H1 (cell line): ENCODE results near the gene CHCHD6. TPM values are rescaled to one million over a fixed set of nuclear protein-coding genes. Genes with fewer than 3 reads are reported as not detected.

ENCODE experiments used
- CTCF ChIA-PET: fragments of 300-600 bp; sonication (Branson Sonifier 250); formaldehyde crosslinking; loops from one replicate; lab custom pipeline; 2021; ENCODE audit not compliant: partially characterized antibody; lab: Charles Lee
- POLR2A ChIA-PET: fragments of 300-600 bp; sonication (Branson Sonifier 250); formaldehyde crosslinking; loops from one replicate; lab custom pipeline; 2021; ENCODE audit warnings: inconsistent platforms; ENCODE audit not compliant: partially characterized antibody; lab: Charles Lee
- DNase-seq, 2 experiments: peaks; one replicate each; pipeline versions ENCODE4 v3.0.0 to v3.0.0-alpha.2; 2010 to 2022; ENCODE audit warnings: low spot score in 2 of 2, low read depth in 1 of 2, mixed read lengths in 1 of 2
- FAIRE-seq: peaks from 2 replicates; lab custom pipeline; 2011; peaks lifted over from hg19 to GRCh38; lab: Jason Lieb, UNC
- H2AFZ ChIP-seq: 2 replicates; pipeline ENCODE4 v1.8.1; 2012; ENCODE audit warnings: low read length, inconsistent platforms
- H2AK5ac ChIP-seq: 2 replicates; pipeline ENCODE4 v1.6.1; 2013; ENCODE audit warnings: low read depth, low read length
- H2BK120ac ChIP-seq: replicated peaks from 2 replicates; pipeline ENCODE3; 2013; ENCODE audit warnings: low read depth, low read length, inconsistent platforms
- H2BK12ac ChIP-seq: 2 replicates; pipeline ENCODE4 v1.6.1; 2013; ENCODE audit warnings: low read depth, low read length
- H2BK15ac ChIP-seq: 2 replicates; pipeline ENCODE4 v1.6.1; 2013; ENCODE audit warnings: low read length
- H2BK20ac ChIP-seq: 2 replicates; pipeline ENCODE4 v1.6.1; 2013; ENCODE audit warnings: low read length
- H2BK5ac ChIP-seq: 2 replicates; pipeline ENCODE4 v1.6.1; 2013; ENCODE audit warnings: low read depth, low read length
- H3K14ac ChIP-seq: 2 replicates; pipeline ENCODE4 v1.6.1; 2013; ENCODE audit warnings: inconsistent platforms; ENCODE audit not compliant: insufficient read length
- H3K18ac ChIP-seq: 2 replicates; pipeline ENCODE4 v1.6.1; 2013; ENCODE audit warnings: low read length; ENCODE audit errors: extremely low read depth
- H3K23ac ChIP-seq: 2 replicates; pipeline ENCODE4 v1.6.1; 2013; ENCODE audit warnings: inconsistent platforms; ENCODE audit not compliant: insufficient read length
- H3K23me2 ChIP-seq: 2 replicates; pipeline ENCODE4 v1.6.1; 2013; ENCODE audit warnings: low read depth, low read length
- H3K27ac ChIP-seq: 2 replicates; pipeline ENCODE4 v1.6.1; 2011; ENCODE audit warnings: low read depth, low read length, inconsistent platforms
- H3K27me3 ChIP-seq, 4 experiments: replicated peaks in 1 of 4; 1 replicate in 1 of 4; 2 replicates in 3 of 4; pipeline versions ENCODE4 v1.6.1 to v1.8.1; 2011 to 2013; ENCODE audit warnings: low read length in 3 of 4, mild to moderate bottlenecking in 3 of 4, inconsistent platforms in 2 of 4, mixed read lengths in 2 of 4, moderate library complexity in 1 of 4; ENCODE audit not compliant: control insufficient read depth in 3 of 4, insufficient read depth in 3 of 4; ENCODE audit errors: extremely low read depth in 1 of 4
- H3K36me3 ChIP-seq, 4 experiments: 2 replicates each; pipeline versions ENCODE4 v1.6.1 to v1.8.1; 2011 to 2013; ENCODE audit warnings: mild to moderate bottlenecking in 4 of 4, low read length in 3 of 4, moderate library complexity in 2 of 4, control low read depth in 1 of 4, inconsistent platforms in 1 of 4; ENCODE audit not compliant: insufficient read depth in 4 of 4, control insufficient read depth in 2 of 4
- H3K4ac ChIP-seq: replicated peaks from 2 replicates; pipeline ENCODE3; 2013; ENCODE audit warnings: low read length, low read depth, mixed read lengths, inconsistent platforms; ENCODE audit not compliant: insufficient read length
- H3K4me1 ChIP-seq, 4 experiments: replicated peaks in 1 of 4; 1 replicate in 1 of 4; 2 replicates in 3 of 4; pipeline versions ENCODE4 v1.6.1 to v1.8.1; 2011 to 2013; ENCODE audit warnings: low read length in 3 of 4, inconsistent platforms in 2 of 4, mixed read lengths in 1 of 4; ENCODE audit not compliant: insufficient read depth in 4 of 4, control insufficient read depth in 3 of 4
- H3K4me2 ChIP-seq, 2 experiments: 2 replicates each; pipeline versions ENCODE4 v1.6.1 to v1.8.1; 2011 to 2013; ENCODE audit warnings: low read depth in 2 of 2, low read length in 2 of 2, control low read depth in 1 of 2, inconsistent platforms in 1 of 2, mild to moderate bottlenecking in 1 of 2; ENCODE audit not compliant: insufficient read depth in 1 of 2
- H3K4me3 ChIP-seq, 4 experiments: fragments of 200-600, 300-600 bp in 1 of 4; sonication (generic), shearing (Covaris generic), sonication (Bioruptor Twin) in 1 of 4; 2 replicates each; pipeline versions ENCODE4 v1.5.1 to v1.8.1; 2011 to 2016; ENCODE audit warnings: low read length in 4 of 4, low read depth in 3 of 4, control low read depth in 2 of 4, inconsistent platforms in 2 of 4, mild to moderate bottlenecking in 2 of 4, mixed read lengths in 1 of 4, moderate library complexity in 1 of 4; ENCODE audit not compliant: insufficient read depth in 2 of 4; ENCODE audit errors: extremely low read depth in 1 of 4
- H3K56ac ChIP-seq: replicated peaks from 2 replicates; pipeline ENCODE3; 2013; ENCODE audit warnings: low read depth, mild to moderate bottlenecking, mixed read lengths, low read length, inconsistent platforms; ENCODE audit not compliant: insufficient read length
- H3K79me1 ChIP-seq: 2 replicates; pipeline ENCODE4 v1.6.1; 2013; ENCODE audit warnings: low read depth, low read length, control low read depth
- H3K79me2 ChIP-seq, 2 experiments: 2 replicates each; pipeline versions ENCODE4 v1.6.1 to v1.8.1; 2012 to 2013; ENCODE audit warnings: low read length in 2 of 2, mild to moderate bottlenecking in 2 of 2, inconsistent platforms in 1 of 2; ENCODE audit not compliant: insufficient read depth in 2 of 2, control insufficient read depth in 1 of 2
- H3K9ac ChIP-seq, 4 experiments: replicated peaks in 1 of 4; 1 replicate in 1 of 4; 2 replicates in 3 of 4; pipeline versions ENCODE4 v1.6.1 to v1.8.1; 2011 to 2013; ENCODE audit warnings: low read depth in 3 of 4, low read length in 3 of 4, control low read depth in 2 of 4, mild to moderate bottlenecking in 2 of 4, moderate library complexity in 2 of 4, inconsistent platforms in 1 of 4; ENCODE audit errors: extremely low read depth in 1 of 4
- H3K9me3 ChIP-seq, 2 experiments: 2 replicates each; pipeline versions ENCODE4 v1.6.1 to v1.8.1; 2012 to 2013; ENCODE audit warnings: mild to moderate bottlenecking in 2 of 2, moderate library complexity in 2 of 2, control low read depth in 1 of 2, inconsistent platforms in 1 of 2, low read depth in 1 of 2, low read length in 1 of 2, mixed read lengths in 1 of 2; ENCODE audit not compliant: insufficient read depth in 2 of 2
- H4K20me1 ChIP-seq, 2 experiments: replicated peaks in 1 of 2; 2 replicates each; pipeline versions ENCODE3 to v1.8.1; 2011 to 2013; ENCODE audit warnings: inconsistent platforms in 2 of 2, low read length in 2 of 2, mild to moderate bottlenecking in 1 of 2; ENCODE audit not compliant: insufficient read depth in 2 of 2, control insufficient read depth in 1 of 2
- H4K5ac ChIP-seq: 2 replicates; pipeline ENCODE4 v1.6.1; 2013; ENCODE audit warnings: low read length, low read depth, mixed read lengths, inconsistent platforms; ENCODE audit not compliant: insufficient read length
- H4K8ac ChIP-seq: 2 replicates; pipeline ENCODE4 v1.8.0; 2013; ENCODE audit warnings: mild to moderate bottlenecking, moderate library complexity, low read length, inconsistent platforms; ENCODE audit not compliant: insufficient read depth; ENCODE audit errors: extremely low read depth
- H4K91ac ChIP-seq: replicated peaks from 2 replicates; pipeline ENCODE3; 2013; ENCODE audit warnings: low read length, mixed read lengths, inconsistent platforms; ENCODE audit not compliant: insufficient read length
- ATF3 ChIP-seq: IDR thresholded peaks from 2 replicates; pipeline ENCODE4 v1.6.1; 2011; ENCODE audit warnings: low read depth, mild to moderate bottlenecking, low read length; ENCODE audit not compliant: insufficient read depth
- BACH1 ChIP-seq: IDR thresholded peaks from 2 replicates; pipeline ENCODE4 v1.6.1; 2012; ENCODE audit warnings: low read length, improper control_type of control experiment
- CHD2 ChIP-seq: IDR thresholded peaks from 2 replicates; pipeline ENCODE4 v1.6.1; 2012; ENCODE audit warnings: low read length, improper control_type of control experiment
- JUN ChIP-seq: IDR thresholded peaks from 2 replicates; pipeline ENCODE4 v1.6.1; 2011; ENCODE audit warnings: low read depth, mild to moderate bottlenecking, improper control_type of control experiment, low read length
- JUND ChIP-seq: IDR thresholded peaks from 2 replicates; pipeline ENCODE4 v1.6.1; 2011; ENCODE audit warnings: mild to moderate bottlenecking, improper control_type of control experiment, low read length
- MAFK ChIP-seq: IDR thresholded peaks from 2 replicates; pipeline ENCODE4 v1.6.1; 2012; ENCODE audit warnings: low read depth, mild to moderate bottlenecking, improper control_type of control experiment, low read length
- POU5F1 ChIP-seq: IDR thresholded peaks from 2 replicates; pipeline ENCODE4 v1.6.1; 2011; ENCODE audit warnings: low read depth, mild to moderate bottlenecking, low read length, moderate library complexity
- RNF2 ChIP-seq: fragments of 200-900, 300-1000 bp; sonication (generic); IDR thresholded peaks from 2 replicates; pipeline ENCODE4 v1.7.1; 2016; ENCODE audit warnings: borderline replicate concordance, low read depth, mild to moderate bottlenecking, antibody characterized with exemption, low read length; ENCODE audit not compliant: poor library complexity, severe bottlenecking; ENCODE audit errors: missing control alignments
- SIRT6 ChIP-seq: IDR thresholded peaks from one replicate; pipeline ENCODE4 v1.7.1; 2012; ENCODE audit warnings: low read length, inconsistent platforms
- SIX5 ChIP-seq: IDR thresholded peaks from 2 replicates; pipeline ENCODE4 v1.6.1; 2011; ENCODE audit warnings: mild to moderate bottlenecking, low read depth, low read length
- SRF ChIP-seq: IDR thresholded peaks from 2 replicates; pipeline ENCODE4 v1.6.1; 2011; ENCODE audit warnings: mild to moderate bottlenecking, low read depth, low read length, moderate library complexity
- YY1 ChIP-seq: IDR thresholded peaks from 2 replicates; pipeline ENCODE4 v1.6.1; 2011; ENCODE audit warnings: low read depth, mild to moderate bottlenecking, low read length
- WGBS, 2 experiments: shearing (Covaris generic) in 1 of 2; methylation state at CpG; one replicate each; pipeline versions ENCODE4 v1.1.6 to v1.1.7; 2013 to 2015; ENCODE audit warnings: low lambda C conversion rate in 2 of 2, mixed read lengths in 2 of 2, inconsistent platforms in 1 of 2, low coverage in 1 of 2, missing lambda C conversion rate in 1 of 2; ENCODE audit not compliant: insufficient replicate concordance in 2 of 2, insufficient coverage in 1 of 2, insufficient read length in 1 of 2; ENCODE audit errors: extremely low coverage in 1 of 2, missing lambda C conversion rate in 1 of 2; 5-methylcytosine and 5-hydroxymethylcytosine counted together
- polyA plus RNA-seq, 7 experiments: library from polyadenylated mRNA; depleted of rRNA in 3 of 7; stranded (reverse) in 5 of 7; unstranded in 2 of 7; fragments of >200 nt in 5 of 7; fragments of 200-250 nt in 2 of 7; gene quantifications; 1 replicate in 5 of 7; 2 replicates in 1 of 7; 4 replicates in 1 of 7; pipeline versions ENCODE4 v1.2.1 to v1.2.3, GENCODE V29; 2011 to 2013; ENCODE audit warnings: missing spikeins in 2 of 7, mixed read lengths in 2 of 7
- total RNA-seq: library from RNA; stranded (reverse); fragmentation: NEBNext Ultra II Directional; extraction: Animal tissue kit (Norgen Biotek cat#: 25700); gene quantifications from 2 replicates; pipeline ENCODE4 v1.2.1, GENCODE V29; 2021

The CHCHD6 gene
- total and polyA plus RNA-seq, 2 of the 8 experiments (the other 6 are each of a cell fraction or from before 2014, with no cell fraction given): 32.4 to 37.6 TPM

GRCh38 chr3:126939733-126940132, 235.7 kb downstream of the CHCHD6 start:
- CTCF ChIA-PET: interaction anchor here (0.6 to 4.6 kb wide), 4 partner anchors 7 to 17 kb away, joined by 3 to 24 read pairs (median 4); no protein-coding TSS in a partner anchor
- Histone ChIP-seq H3K79me1 (peaks cover 4% of the 10 kb centered on the region; the same call in 1 of the 2 replicates), H3K9me3 (no peaks in the 10 kb centered on the region), H3K27ac (no peak overlapping the region), H4K5ac (no peak overlapping the region), H2BK15ac (no peak overlapping the region), H2AFZ (no peak overlapping the region), H3K36me3 (no peaks in the 10 kb centered on the region), H3K4me1 (no peaks in the 10 kb centered on the region), H2BK120ac (no peak overlapping the region), H2BK5ac (no peak overlapping the region), H3K23me2 (no peaks in the 10 kb centered on the region), H4K8ac (no peak overlapping the region), H3K4me3 (no peak overlapping the region), H2AK5ac (no peak overlapping the region), H4K91ac (no peak overlapping the region), H4K20me1 (peaks cover 0 to 2% of the 10 kb centered on the region in 2 experiments), H2BK20ac (no peak overlapping the region), H2BK12ac (no peak overlapping the region), H3K56ac (no peak overlapping the region), H3K23ac (no peak overlapping the region), H3K4me2 (no peak overlapping the region), H3K18ac (no peak overlapping the region), H3K27me3 (no peaks in the 10 kb centered on the region), H3K9ac (no peak overlapping the region), H3K79me2 (no peaks in the 10 kb centered on the region), H3K14ac (no peak overlapping the region), H3K4ac (no peak overlapping the region)
- 84% methylated on average over 3 of the region's 3 CpGs; no CpG with 5 or more reads in 1 of the 2 experiments for WGBS, 2 experiments
- POLR2A ChIA-PET: no interaction called here
- DNase-seq (no peak), FAIRE-seq (no peak)
- TF ChIP-seq MAFK (no peak), JUN (no peak), SRF (no peak), POU5F1 (no peak), ATF3 (no peak), YY1 (no peak), JUND (no peak), RNF2 (no peak), CHD2 (no peak), BACH1 (no peak), SIRT6 (no peak), SIX5 (no peak)
